HEK293 (cell line): ENCODE results near the gene LSM14B.
"Not testable (repeated sequence)": the region's sequence is repeated elsewhere in the genome, so short reads cannot be mapped to it uniquely, and the experiment has no call there.

Source experiments
- CTCF ChIA-PET: fragments of 350-600 bp; formaldehyde crosslinking; extraction: SDS; loops from one replicate; lab custom pipeline; 2021; ENCODE audit warnings: antibody characterized with exemption; lab: Yijun Ruan, JAX
- POLR2A ChIA-PET: fragments of 300-600 bp; formaldehyde crosslinking; extraction: SDS; loops from one replicate; lab custom pipeline; 2020; ENCODE audit warnings: antibody characterized with exemption, inconsistent platforms; lab: Yijun Ruan, JAX
- H3K27ac ChIP-seq: fragments of 200-500 bp; sonication (Bioruptor generic); 2 replicates; pipeline ENCODE4 v1.5.1; 2014; ENCODE audit warnings: low read depth, low read length, control low read depth, inconsistent platforms; ENCODE audit errors: extremely low read depth
- H3K36me3 ChIP-seq, 2 experiments: fragments of 200-500 bp in 1 of 2; sonication (Bioruptor generic) in 1 of 2; 1 replicate in 1 of 2; 2 replicates in 1 of 2; pipeline ENCODE4 v1.5.1; 2014 to 2017; ENCODE audit warnings: inconsistent platforms in 2 of 2, low read length in 2 of 2; ENCODE audit not compliant: control insufficient read depth in 2 of 2, insufficient read depth in 1 of 2
- H3K4me1 ChIP-seq: fragments of 200-500 bp; sonication (Bioruptor generic); 2 replicates; pipeline ENCODE4 v1.5.1; 2014; ENCODE audit warnings: mild to moderate bottlenecking, low read length, inconsistent platforms; ENCODE audit not compliant: control insufficient read depth, insufficient read depth
- H3K4me3 ChIP-seq: 2 replicates; pipeline ENCODE4 v1.5.1; 2011; ENCODE audit warnings: low read depth, mild to moderate bottlenecking, control low read depth, low read length, moderate library complexity
- H3K9me3 ChIP-seq: fragments of 200-500 bp; sonication (Bioruptor generic); 2 replicates; pipeline ENCODE4 v1.5.1; 2014; ENCODE audit warnings: low read depth, low read length, inconsistent platforms; ENCODE audit not compliant: control insufficient read depth, insufficient read depth
- KLF7 ChIP-seq: fragments of 450-650 bp; formaldehyde crosslinking; IDR thresholded peaks from 2 replicates; pipeline ENCODE4 v1.5.1; 2016; ENCODE audit warnings: missing biosample characterization, missing genetic modification characterization, borderline replicate concordance
- TRIM28 ChIP-seq: IDR thresholded peaks from 2 replicates; pipeline ENCODE4 v1.6.1; 2011; ENCODE audit warnings: low read length, control low read depth, borderline replicate concordance
- ZBTB8A ChIP-seq: fragments of 450-650 bp; formaldehyde crosslinking; IDR thresholded peaks from 2 replicates; pipeline ENCODE4 v1.5.1; 2016; ENCODE audit warnings: missing biosample characterization, missing genetic modification characterization
- ZNF112 ChIP-seq: fragments of 450-650 bp; formaldehyde crosslinking; IDR thresholded peaks from 2 replicates; pipeline ENCODE4 v1.5.0; 2017; ENCODE audit warnings: missing biosample characterization, missing genetic modification characterization
- ZNF121 ChIP-seq: fragments of 450-650 bp; formaldehyde crosslinking; IDR thresholded peaks from 2 replicates; pipeline ENCODE4 v1.5.1; 2016; ENCODE audit warnings: missing biosample characterization, missing genetic modification characterization
- ZNF155 ChIP-seq: fragments of 450-650 bp; formaldehyde crosslinking; IDR thresholded peaks from 2 replicates; pipeline ENCODE4 v1.5.1; 2016; ENCODE audit warnings: missing biosample characterization, missing genetic modification characterization
- ZNF223 ChIP-seq: fragments of 450-650 bp; formaldehyde crosslinking; IDR thresholded peaks from 2 replicates; pipeline ENCODE4 v1.5.1; 2016; ENCODE audit warnings: missing biosample characterization, missing genetic modification characterization
- ZNF274 ChIP-seq, 2 experiments: fragments of 200-500 bp in 1 of 2; fragments of 450-650 bp in 1 of 2; sonication (Bioruptor generic) in 1 of 2; formaldehyde crosslinking in 1 of 2; IDR thresholded peaks; 2 replicates each; pipeline versions ENCODE4 v1.5.1 to v1.6.1; 2014 to 2016; ENCODE audit warnings: borderline replicate concordance in 1 of 2, inconsistent platforms in 1 of 2, low read length in 1 of 2, missing biosample characterization in 1 of 2, missing genetic modification characterization in 1 of 2
- ZNF302 ChIP-seq: fragments of 450-650 bp; formaldehyde crosslinking; IDR thresholded peaks from 2 replicates; pipeline ENCODE4 v1.5.1; 2016; ENCODE audit warnings: missing biosample characterization, missing genetic modification characterization, low read depth
- ZNF350 ChIP-seq: fragments of 450-650 bp; formaldehyde crosslinking; IDR thresholded peaks from 2 replicates; pipeline ENCODE4 v1.5.0; 2017; ENCODE audit warnings: missing biosample characterization, mild to moderate bottlenecking, missing genetic modification characterization
- ZNF404 ChIP-seq: fragments of 450-650 bp; formaldehyde crosslinking; IDR thresholded peaks from 2 replicates; pipeline ENCODE4 v1.5.1; 2017; ENCODE audit warnings: missing biosample characterization, missing genetic modification characterization
- ZNF529 ChIP-seq: fragments of 450-650 bp; formaldehyde crosslinking; IDR thresholded peaks from 2 replicates; pipeline ENCODE4 v1.5.1; 2017; ENCODE audit warnings: missing genetic modification characterization, missing biosample characterization; ENCODE audit not compliant: insufficient replicate concordance
- ZNF76 ChIP-seq: fragments of 450-650 bp; formaldehyde crosslinking; IDR thresholded peaks from 2 replicates; pipeline ENCODE4; 2016; ENCODE audit warnings: low read depth, missing biosample characterization, missing genetic modification characterization, borderline replicate concordance
- ZNF785 ChIP-seq: fragments of 450-650 bp; formaldehyde crosslinking; IDR thresholded peaks from 2 replicates; pipeline ENCODE4 v1.5.1; 2016; ENCODE audit warnings: missing biosample characterization, missing genetic modification characterization
- TF ChIP-seq, protein P1 (sequence below): fragments of 450-650 bp; formaldehyde crosslinking; IDR thresholded peaks from 2 replicates; pipeline ENCODE4 v1.5.1; 2016; ENCODE audit warnings: missing biosample characterization, missing genetic modification characterization

The LSM14B gene

GRCh38 chr20:62114894-62115293 is 7.4 kb upstream of the LSM14B start:
- H3K27ac ChIP-seq = no peak overlapping the region
- no peaks in the 10 kb centered on the region for H3K9me3 ChIP-seq
- ChIA-PET CTCF (no interaction called here), POLR2A (no interaction called here)
- no peak overlapping the region for H3K4me3 ChIP-seq
- TF ChIP-seq ZNF76 (tag by site-specific recombination) = no peak
- TF ChIP-seq, protein P1, sequence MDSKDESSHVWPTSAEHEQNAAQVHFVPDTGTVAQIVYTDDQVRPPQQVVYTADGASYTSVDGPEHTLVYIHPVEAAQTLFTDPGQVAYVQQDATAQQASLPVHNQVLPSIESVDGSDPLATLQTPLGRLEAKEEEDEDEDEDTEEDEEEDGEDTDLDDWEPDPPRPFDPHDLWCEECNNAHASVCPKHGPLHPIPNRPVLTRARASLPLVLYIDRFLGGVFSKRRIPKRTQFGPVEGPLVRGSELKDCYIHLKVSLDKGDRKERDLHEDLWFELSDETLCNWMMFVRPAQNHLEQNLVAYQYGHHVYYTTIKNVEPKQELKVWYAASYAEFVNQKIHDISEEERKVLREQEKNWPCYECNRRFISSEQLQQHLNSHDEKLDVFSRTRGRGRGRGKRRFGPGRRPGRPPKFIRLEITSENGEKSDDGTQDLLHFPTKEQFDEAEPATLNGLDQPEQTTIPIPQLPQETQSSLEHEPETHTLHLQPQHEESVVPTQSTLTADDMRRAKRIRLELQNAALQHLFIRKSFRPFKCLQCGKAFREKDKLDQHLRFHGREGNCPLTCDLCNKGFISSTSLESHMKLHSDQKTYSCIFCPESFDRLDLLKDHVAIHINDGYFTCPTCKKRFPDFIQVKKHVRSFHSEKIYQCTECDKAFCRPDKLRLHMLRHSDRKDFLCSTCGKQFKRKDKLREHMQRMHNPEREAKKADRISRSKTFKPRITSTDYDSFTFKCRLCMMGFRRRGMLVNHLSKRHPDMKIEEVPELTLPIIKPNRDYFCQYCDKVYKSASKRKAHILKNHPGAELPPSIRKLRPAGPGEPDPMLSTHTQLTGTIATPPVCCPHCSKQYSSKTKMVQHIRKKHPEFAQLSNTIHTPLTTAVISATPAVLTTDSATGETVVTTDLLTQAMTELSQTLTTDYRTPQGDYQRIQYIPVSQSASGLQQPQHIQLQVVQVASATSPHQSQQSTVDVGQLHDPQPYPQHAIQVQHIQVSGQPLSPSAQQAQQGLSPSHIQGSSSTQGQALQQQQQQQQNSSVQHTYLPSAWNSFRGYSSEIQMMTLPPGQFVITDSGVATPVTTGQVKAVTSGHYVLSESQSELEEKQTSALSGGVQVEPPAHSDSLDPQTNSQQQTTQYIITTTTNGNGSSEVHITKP (tag by site-specific recombination) = no peak
- TF ChIP-seq ZNF302 (tag by site-specific recombination) = no peak
- no peak for TF ChIP-seq ZNF274 (IDR thresholded peaks at IDR 0.05; ENCODE audit: low read length)
- TF ChIP-seq ZNF274 (tag by site-specific recombination; IDR thresholded peaks at IDR 0.05; ENCODE audit: borderline replicate concordance) = no peak
- no peaks in the 10 kb centered on the region for H3K4me1 ChIP-seq
- H3K36me3 ChIP-seq = no peaks in the 10 kb centered on the region

GRCh38 chr20:62115800-62116407 is 6.4 kb upstream of the LSM14B start:
- CTCF ChIA-PET = not testable (repeated sequence)
- 0 out of 2 replicates have a peak, but pooled peaks have one; percentile 39 for TF ChIP-seq ZNF302 (tag by site-specific recombination)
- peak; percentile 40; the same call in 1 of the 2 replicates for TF ChIP-seq ZNF121 (tag by site-specific recombination)
- TF ChIP-seq, all 188 proteins: peak for 2; not testable (repeated sequence) for 186
- not testable (repeated sequence) for H3K36me3 ChIP-seq, H3K27ac ChIP-seq, H3K4me3 ChIP-seq, H3K4me1 ChIP-seq, H3K9me3 ChIP-seq
- POLR2A ChIA-PET = interaction anchor here (0.7 kb wide), 1 partner anchor 11 kb away, joined by 3 read pairs; no protein-coding TSS in a partner anchor

DNA sequence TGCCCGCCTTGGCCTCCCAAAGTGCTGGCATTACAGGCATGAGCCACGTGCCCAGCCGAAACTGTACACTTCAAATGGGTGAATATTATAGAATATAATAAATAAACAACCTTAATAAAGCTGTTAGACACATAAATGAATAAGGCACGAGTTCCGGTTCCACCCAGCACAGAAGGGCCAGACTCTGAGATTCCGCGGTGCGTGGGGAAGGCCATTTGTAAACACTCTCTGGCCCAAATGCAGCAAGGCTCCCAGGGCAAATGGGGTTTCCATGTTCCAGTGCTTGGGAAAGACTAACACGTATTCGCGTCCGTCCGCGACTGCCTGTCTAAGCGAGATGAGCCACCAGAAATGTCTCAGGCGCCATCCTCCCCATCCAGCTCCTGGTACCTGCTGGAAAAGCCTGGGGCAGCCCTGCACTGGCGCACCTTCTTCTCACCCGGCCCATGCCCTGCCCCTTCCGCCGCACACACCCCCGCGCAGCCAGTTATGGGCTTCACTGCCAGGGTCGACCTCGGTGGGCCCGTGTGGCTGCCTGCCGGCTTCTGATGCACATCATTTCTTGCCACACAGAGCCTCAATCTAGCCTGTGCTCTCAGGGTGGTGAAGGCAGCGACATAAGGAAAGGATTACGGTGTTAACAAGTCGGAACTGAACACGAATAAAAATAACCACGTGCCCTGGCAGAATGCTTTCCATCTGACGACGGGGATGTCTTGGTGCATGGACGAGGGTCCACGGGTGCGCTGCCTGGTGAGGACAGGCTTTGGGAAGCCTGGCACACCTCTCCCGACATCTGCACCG is 5.5 kb upstream of the LSM14B start:
- H3K27ac ChIP-seq = no peak overlapping the region
- CTCF ChIA-PET = no interaction called here
- no peak overlapping the region for H3K4me3 ChIP-seq
- H3K36me3 ChIP-seq = no peaks in the 10 kb centered on the region
- POLR2A ChIA-PET = interaction anchor here (0.7 kb wide), 1 partner anchor 12 kb away, joined by 3 read pairs; no protein-coding TSS in a partner anchor
- H3K4me1 ChIP-seq = no peaks in the 10 kb centered on the region
- no peak for TF ChIP-seq ZBTB8A (tag by site-specific recombination)
- TF ChIP-seq KLF7 = no peak
- TF ChIP-seq ZNF785 (tag by site-specific recombination) = no peak
- TF ChIP-seq ZNF155 (tag by site-specific recombination) = no peak
- TF ChIP-seq TRIM28 = no peak
- TF ChIP-seq ZNF404 (tag by site-specific recombination) = no peak
- TF ChIP-seq ZNF223 = no peak
- TF ChIP-seq, all 188 proteins: peak for 0
- no peaks in the 10 kb centered on the region for H3K9me3 ChIP-seq

DNA sequence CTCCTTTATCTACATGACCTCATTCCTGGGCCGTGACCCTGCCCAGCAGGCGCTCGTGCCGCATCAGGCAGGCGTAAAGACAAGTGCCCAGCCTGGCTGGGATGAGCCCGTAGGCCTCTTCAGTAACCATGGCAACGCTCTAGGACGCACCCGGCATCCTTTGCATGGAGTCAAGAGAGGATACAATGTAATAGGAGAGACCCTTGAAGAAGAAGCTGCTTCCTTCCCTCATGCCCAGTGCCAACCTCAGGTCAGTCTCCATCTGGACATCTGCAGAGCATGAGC is 5.0 kb upstream of the LSM14B start:
- ChIA-PET POLR2A (no interaction called here), CTCF (no interaction called here)
- H3K27ac ChIP-seq = no peak overlapping the region
- H3K4me3 ChIP-seq = no peak overlapping the region
- H3K36me3 ChIP-seq = no peaks in the 10 kb centered on the region
- no peak for TF ChIP-seq ZNF529 (tag by site-specific recombination)
- no peak for TF ChIP-seq ZNF112 (tag by site-specific recombination)
- TF ChIP-seq ZNF350 = no peak
- H3K9me3 ChIP-seq = no peaks in the 10 kb centered on the region
- no peaks in the 10 kb centered on the region for H3K4me1 ChIP-seq
